IPS-20b (cell line): ENCODE data around the gene PAK6.

Experiments
- H3K27ac ChIP-seq: one replicate; pipeline ENCODE4 v1.5.1; 2013; ENCODE audit warnings: low read length
- H3K27me3 ChIP-seq: 2 replicates; pipeline ENCODE4 v1.6.1; 2013; ENCODE audit warnings: mild to moderate bottlenecking, low read length, inconsistent platforms; ENCODE audit not compliant: insufficient read depth
- H3K36me3 ChIP-seq: 2 replicates; pipeline ENCODE4 v1.6.1; 2013; ENCODE audit warnings: low read depth, mild to moderate bottlenecking, inconsistent platforms, low read length, moderate library complexity; ENCODE audit not compliant: insufficient read depth
- H3K4me1 ChIP-seq: 2 replicates; pipeline ENCODE4 v1.6.1; 2013; ENCODE audit warnings: mild to moderate bottlenecking, control low read depth, inconsistent platforms, low read length, moderate library complexity; ENCODE audit not compliant: insufficient read depth
- H3K4me3 ChIP-seq: 2 replicates; pipeline ENCODE4 v1.5.1; 2013; ENCODE audit warnings: mild to moderate bottlenecking, low read length, inconsistent platforms
- H3K9ac ChIP-seq: 2 replicates; pipeline ENCODE4 v1.6.1; 2013; ENCODE audit warnings: low read depth, mild to moderate bottlenecking, inconsistent platforms, low read length, moderate library complexity
- H3K9me3 ChIP-seq: 2 replicates; pipeline ENCODE4 v1.6.1; 2013; ENCODE audit warnings: mild to moderate bottlenecking, low read depth, low read length, inconsistent platforms; ENCODE audit not compliant: insufficient read depth

The PAK6 gene

GRCh38 chr15:40289140-40289775, 50.4 kb downstream of the PAK6 start:
- Histone ChIP-seq H3K27ac (no peak overlapping the region), H3K9ac (no peak overlapping the region), H3K9me3 (no peaks in the 10 kb centered on the region), H3K4me3 (no peak overlapping the region), H3K4me1 (peaks cover 19% of the 10 kb centered on the region), H3K36me3 (no peaks in the 10 kb centered on the region), H3K27me3 (peaks cover 81% of the 10 kb centered on the region)

- Histone ChIP-seq H3K9ac (peak overlapping the region; percentile 30; the same call in 1 of the 2 replicates), H3K27me3 (peaks cover 72% of the 10 kb centered on the region), H3K4me1 (peaks cover 12% of the 10 kb centered on the region)
Measured at GRCh38 chr15:40290545-40290917, 51.7 kb downstream of the PAK6 start.

DNA sequence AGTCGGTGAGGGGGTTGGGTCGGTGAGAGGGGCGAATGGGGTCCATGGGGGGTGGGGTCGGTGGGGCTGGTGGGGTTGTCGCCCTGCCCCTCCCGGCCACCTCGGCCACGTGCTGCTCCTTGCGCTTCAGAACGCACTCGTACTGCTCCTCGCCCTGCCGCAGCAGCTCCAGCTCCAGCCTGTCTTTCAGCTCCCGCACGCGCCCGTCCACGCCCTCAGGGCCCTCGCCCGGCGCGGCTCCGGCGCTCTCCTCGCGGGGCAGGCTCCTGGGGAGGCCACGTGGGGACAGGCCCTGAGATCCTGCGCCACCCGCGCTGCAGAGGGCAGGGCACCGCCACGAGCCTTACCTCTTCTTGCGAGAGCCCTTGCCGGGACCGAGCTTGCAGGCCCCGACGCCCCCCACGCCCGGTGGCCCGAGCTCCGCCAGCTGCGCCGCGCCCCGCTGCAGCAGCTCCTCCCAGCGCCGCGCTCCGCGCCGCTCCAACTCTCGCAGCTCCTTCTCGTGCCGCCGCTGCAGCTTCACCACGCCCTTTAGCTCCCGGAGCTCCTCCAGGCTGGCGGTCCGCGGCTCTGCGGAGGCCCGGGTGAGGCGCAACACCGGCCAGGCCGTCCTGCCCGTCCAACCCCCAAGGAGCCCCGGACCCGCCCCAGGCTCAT, 52.2 kb downstream of the PAK6 start:
- Histone ChIP-seq H3K36me3 (no peaks in the 10 kb centered on the region), H3K4me1 (peaks cover 12% of the 10 kb centered on the region), H3K27ac (no peak overlapping the region), H3K9ac (no peak overlapping the region), H3K27me3 (peaks cover 67% of the 10 kb centered on the region), H3K9me3 (no peaks in the 10 kb centered on the region), H3K4me3 (peak overlapping the region; percentile 58; the same call in 1 of the 2 replicates)

More at GRCh38 chr15:40290545-40290917, 51.7 kb downstream of the PAK6 start:
- H3K36me3 ChIP-seq, result no peaks in the 10 kb centered on the region
- peak overlapping the region; percentile 36; the same call in 1 of the 2 replicates for H3K4me3 ChIP-seq
- H3K27ac ChIP-seq, result no peak overlapping the region
- H3K9me3 ChIP-seq, result no peaks in the 10 kb centered on the region

DNA sequence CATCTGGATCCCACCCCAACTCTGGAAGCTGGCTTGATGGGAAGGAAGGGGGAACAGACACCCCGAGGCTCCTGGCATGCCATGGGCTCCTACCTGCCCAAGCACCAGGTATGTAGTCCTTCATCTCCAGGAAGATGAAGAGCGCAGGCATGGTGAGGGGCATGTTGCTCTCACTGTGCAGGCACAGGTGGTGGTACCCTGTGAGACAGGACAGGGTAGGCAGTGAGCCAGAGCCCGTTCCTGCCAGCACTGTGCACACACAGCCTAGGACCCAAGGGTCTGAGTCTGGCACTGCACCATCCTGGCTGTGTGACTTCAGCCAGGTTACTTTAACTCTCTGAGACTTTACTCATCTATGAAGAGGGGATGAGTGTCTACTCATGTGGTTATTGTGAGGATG, 53.4 kb downstream of the PAK6 start:
- no peak overlapping the region for H3K9ac ChIP-seq
- H3K4me3 ChIP-seq, result no peak overlapping the region
- no peaks in the 10 kb centered on the region for H3K9me3 ChIP-seq
- H3K4me1 ChIP-seq, result peaks cover 8% of the 10 kb centered on the region; the same call in 1 of the 2 replicates
- peaks cover 56% of the 10 kb centered on the region for H3K27me3 ChIP-seq
- no peaks in the 10 kb centered on the region for H3K36me3 ChIP-seq
- no peak overlapping the region for H3K27ac ChIP-seq

DNA sequence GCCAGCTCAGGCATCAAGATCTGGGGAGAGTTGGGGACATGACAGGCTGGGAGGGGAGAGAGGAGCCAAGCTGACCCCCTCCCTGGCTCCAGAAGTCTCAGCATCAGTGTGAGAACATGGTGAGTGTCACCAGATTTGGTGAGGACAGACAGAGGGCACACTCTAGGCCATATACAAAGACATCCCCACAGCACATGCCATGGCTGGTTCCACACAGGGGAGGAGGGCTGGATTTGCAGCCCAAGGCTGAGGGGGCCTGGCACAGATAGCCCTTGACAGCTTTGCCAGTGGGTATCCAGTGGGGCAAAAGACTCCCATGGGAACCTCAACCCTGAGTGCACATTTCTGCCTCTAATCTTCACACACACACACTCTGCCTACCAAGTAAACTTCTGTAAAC, 54.1 kb downstream of the PAK6 start:
- no peaks in the 10 kb centered on the region for H3K9me3 ChIP-seq
- H3K4me1 ChIP-seq, result peaks cover 8% of the 10 kb centered on the region; the same call in 1 of the 2 replicates
- H3K27me3 ChIP-seq, result peaks cover 53% of the 10 kb centered on the region
- no peak overlapping the region for H3K9ac ChIP-seq
- no peak overlapping the region for H3K27ac ChIP-seq
- no peaks in the 10 kb centered on the region for H3K36me3 ChIP-seq
- H3K4me3 ChIP-seq, result no peak overlapping the region

- no peak overlapping the region for H3K9ac ChIP-seq
- H3K27me3 ChIP-seq, result peaks cover 49% of the 10 kb centered on the region
- H3K4me3 ChIP-seq, result no peak overlapping the region
- H3K36me3 ChIP-seq, result no peaks in the 10 kb centered on the region
- peaks cover 8% of the 10 kb centered on the region; the same call in 1 of the 2 replicates for H3K4me1 ChIP-seq
- H3K27ac ChIP-seq, result no peak overlapping the region
- H3K9me3 ChIP-seq, result no peaks in the 10 kb centered on the region
Measured at GRCh38 chr15:40293905-40294895, 55.3 kb downstream of the PAK6 start.

DNA sequence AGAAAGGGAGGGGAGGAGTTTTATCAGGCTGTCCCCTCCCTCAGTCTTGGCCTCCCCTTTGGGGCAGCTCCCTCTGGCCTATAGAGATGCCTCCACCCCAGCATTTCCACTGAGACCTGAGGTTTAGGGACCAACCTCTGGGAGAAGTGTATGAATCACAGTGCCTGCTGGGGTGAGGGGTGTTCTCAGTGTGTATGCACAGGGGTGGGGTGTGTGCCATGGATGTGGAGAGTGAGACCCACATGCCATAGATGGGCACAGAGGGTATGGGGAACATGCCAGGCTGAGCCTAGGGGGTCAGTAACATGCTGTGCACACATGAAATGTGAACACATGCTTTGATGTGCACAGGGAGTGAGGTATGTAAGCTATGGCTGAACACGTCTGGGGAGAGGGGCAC, 56.4 kb downstream of the PAK6 start:
- Histone ChIP-seq H3K27me3 (peaks cover 38% of the 10 kb centered on the region), H3K9ac (no peak overlapping the region), H3K4me3 (no peak overlapping the region), H3K9me3 (no peaks in the 10 kb centered on the region), H3K4me1 (peaks cover 7% of the 10 kb centered on the region; the same call in 1 of the 2 replicates), H3K36me3 (no peaks in the 10 kb centered on the region), H3K27ac (no peak overlapping the region)

GRCh38 chr15:40295877-40296560, 57.2 kb downstream of the PAK6 start:
- Histone ChIP-seq H3K9ac (no peak overlapping the region), H3K27me3 (peaks cover 32% of the 10 kb centered on the region), H3K27ac (no peak overlapping the region), H3K9me3 (no peaks in the 10 kb centered on the region), H3K4me3 (no peak overlapping the region), H3K36me3 (no peaks in the 10 kb centered on the region), H3K4me1 (peaks cover 3% of the 10 kb centered on the region; the same call in 1 of the 2 replicates)

DNA sequence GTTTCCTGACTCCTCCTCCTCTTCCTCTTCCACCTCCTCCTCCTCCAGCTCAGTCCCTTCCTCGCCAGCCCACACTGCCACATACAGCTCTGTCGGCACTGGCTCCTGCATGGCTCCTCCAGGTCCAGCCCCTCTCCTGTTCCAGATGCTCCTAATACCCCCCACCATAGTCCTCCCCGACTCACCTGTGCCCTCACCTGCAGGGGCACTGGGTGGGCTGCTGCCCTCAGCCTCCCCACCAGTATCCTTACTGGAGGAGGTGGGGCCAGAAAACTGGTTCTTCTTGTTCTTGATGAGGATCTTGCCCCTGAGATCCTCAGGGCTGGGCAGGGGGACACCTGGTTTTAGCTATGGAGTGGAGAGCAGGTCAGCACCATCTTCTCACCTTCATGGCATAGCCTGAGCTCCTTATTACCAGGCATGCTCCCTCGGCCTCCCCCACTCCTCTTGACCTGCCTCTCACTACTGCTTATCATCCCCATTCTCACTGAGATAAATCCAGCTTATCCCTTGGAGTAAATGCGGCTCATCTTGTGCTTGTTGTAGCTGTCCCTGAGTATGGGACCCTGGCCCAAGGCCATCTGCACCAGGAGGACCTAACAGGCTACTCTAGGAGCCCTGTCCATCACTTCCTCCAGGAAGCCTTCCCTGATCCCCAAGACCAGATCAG, 57.8 kb downstream of the PAK6 start:
- no peaks in the 10 kb centered on the region for H3K9me3 ChIP-seq
- H3K4me3 ChIP-seq, result no peak overlapping the region
- H3K27me3 ChIP-seq, result peaks cover 26% of the 10 kb centered on the region
- peaks cover 4% of the 10 kb centered on the region; the same call in 1 of the 2 replicates for H3K4me1 ChIP-seq
- H3K36me3 ChIP-seq, result no peaks in the 10 kb centered on the region
- no peak overlapping the region for H3K27ac ChIP-seq
- no peak overlapping the region for H3K9ac ChIP-seq

- H3K9ac ChIP-seq, result no peak overlapping the region
- H3K4me1 ChIP-seq, result peaks cover 8% of the 10 kb centered on the region; the same call in 1 of the 2 replicates
- no peaks in the 10 kb centered on the region for H3K9me3 ChIP-seq
- H3K4me3 ChIP-seq, result no peak overlapping the region
- no peak overlapping the region for H3K27ac ChIP-seq
- no peaks in the 10 kb centered on the region for H3K36me3 ChIP-seq
- H3K27me3 ChIP-seq, result peaks cover 19% of the 10 kb centered on the region
Measured at GRCh38 chr15:40297356-40297755, 58.5 kb downstream of the PAK6 start.
